Measurements from ENCODE around the gene METTL23. TPM values are rescaled to one million over a fixed set of nuclear protein-coding genes. Genes with fewer than 3 reads are reported as not detected.

METTL23 gene, protein sequence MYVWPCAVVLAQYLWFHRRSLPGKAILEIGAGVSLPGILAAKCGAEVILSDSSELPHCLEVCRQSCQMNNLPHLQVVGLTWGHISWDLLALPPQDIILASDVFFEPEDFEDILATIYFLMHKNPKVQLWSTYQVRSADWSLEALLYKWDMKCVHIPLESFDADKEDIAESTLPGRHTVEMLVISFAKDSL
- total RNA-seq (2021; ENCODE audit: unreplicated experiment) (57.8 TPM), Bru-seq, nascent RNA (percentile 92 among the genes with signal in this experiment), BruChase-seq, experiment 1, labeled RNA remaining after a 6-hour chase (percentile 75 among the genes with signal in this experiment), BruChase-seq, experiment 2, labeled RNA remaining after a 2-hour chase (percentile 88 among the genes with signal in this experiment)
- polyA plus RNA-seq (2012), result 50.4 and 68.6 TPM in 2 replicates
- long read RNA-seq, partial matches to known transcripts, result 3 of 32 reads
- long read RNA-seq, other reads (novel, unspliced or antisense), result 9 of 32 reads

DNA sequence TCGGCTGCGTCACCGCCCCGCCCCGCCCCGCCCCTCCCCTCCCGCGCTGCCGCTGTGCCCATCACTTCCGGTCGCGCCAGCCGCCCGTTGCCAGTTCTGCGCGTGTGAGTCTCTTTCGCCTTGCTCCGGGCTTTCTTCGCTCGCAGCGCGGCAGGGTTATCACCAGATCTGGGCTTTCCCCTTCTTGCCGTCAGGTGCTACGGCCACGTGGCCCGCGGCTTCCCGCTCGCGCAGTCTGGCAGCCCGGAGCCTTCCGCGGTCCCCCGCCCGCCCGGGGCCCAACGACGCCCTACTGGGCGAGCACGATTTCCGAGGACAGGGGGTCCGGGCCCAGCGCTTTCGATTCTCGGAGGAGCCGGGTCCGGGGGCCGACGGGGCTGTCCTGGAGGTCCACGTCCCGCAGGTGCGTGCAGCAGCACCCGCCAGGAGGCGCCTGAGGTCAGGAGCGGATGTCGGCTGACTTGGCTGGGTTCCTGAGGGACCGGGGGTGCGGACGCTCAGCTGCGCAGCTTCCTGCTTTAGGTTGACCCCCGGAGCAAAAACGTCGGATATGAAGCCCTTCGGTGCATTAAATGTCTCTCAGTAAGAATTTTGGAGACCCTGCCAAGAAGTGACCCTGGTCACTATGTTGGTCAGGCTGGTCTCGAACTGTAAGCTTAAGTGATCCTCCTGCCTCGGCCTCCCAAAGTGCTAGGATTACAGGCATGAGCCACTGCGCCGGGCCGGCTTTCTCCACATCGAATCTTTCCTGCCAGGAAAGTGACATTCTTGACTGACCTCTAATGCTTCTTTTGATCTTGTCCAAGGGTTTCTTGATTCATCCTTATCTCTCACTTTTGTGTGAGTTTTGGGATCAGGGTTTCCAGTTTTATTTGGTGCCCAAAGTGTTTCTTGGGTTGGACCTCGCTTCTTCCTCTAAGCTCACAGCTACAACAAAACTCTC is at the start of gene METTL23:
Gene METTL23 (plus strand): TSS at position 64 of the 943 bp plus-strand sequence. CDS start 2,872 bp downstream, outside the sequence.
- ChIA-PET CTCF (interaction anchor here (0.7 to 1.2 kb wide), 11 partner anchors 9 to 359 kb away, joined by 3 to 9 read pairs (median 3); partner anchors contain the start of genes MFSD11, MGAT5B and SRSF2), RAD21 (ENCODE audit: low non-redundant PET in 1 of 2, low total read pairs in 2 of 2, uncharacterized antibody in 2 of 2, unreplicated experiment in 2 of 2) (no interaction called here), POLR2A (interaction anchor here (0.6 to 2.9 kb wide), 3 partner anchors 10 to 102 kb away, joined by 4 to 27 read pairs (median 8); partner anchors contain the start of genes MFSD11 and SRSF2)
- H3K4me1 ChIP-seq (ENCODE audit: control insufficient read depth in 1 of 2, insufficient read depth in 2 of 2, low read length in 2 of 2), result peaks cover 13 to 21% of the 10 kb centered on the region in 2 experiments
- DNase-seq (ENCODE audit: low read depth, low spot score) (no peak), ATAC-seq (peak; percentile 64)
- no peaks in the 10 kb centered on the region for H3K9me2 ChIP-seq (ENCODE audit: insufficient read depth)
- H3K27ac ChIP-seq (ENCODE audit: low read depth, low read length), result peak within 1 kb of the TSS; percentile 99
- H2AFZ ChIP-seq (ENCODE audit: low read depth, low read length, poor library complexity, severe bottlenecking), result no peak within 1 kb of the TSS
- TSS peak; percentile 75 for BruUV-seq (replicated peaks)
- no peaks in the 10 kb centered on the region for H3K9me3 ChIP-seq (ENCODE audit: control insufficient read depth in 1 of 2, insufficient read depth in 1 of 2, low read depth in 1 of 2, low read length in 2 of 2)
- peak within 1 kb of the TSS; percentile 97 for H3K4me3 ChIP-seq (replicated peaks in 1 of 2; ENCODE audit: low read depth in 1 of 2, low read length in 2 of 2)
- H3K27me3 ChIP-seq (ENCODE audit: insufficient read depth, low read length), result no peaks in the 10 kb centered on the region
- peaks cover 92% of the 10 kb centered on the region for H3K79me2 ChIP-seq (ENCODE audit: insufficient read depth, low read length)
- peaks cover 7% of the 10 kb centered on the region; the same call in 1 of the 2 replicates for H4K20me1 ChIP-seq (ENCODE audit: insufficient read depth)
- peak within 1 kb of the TSS; percentile 99 for H3K9ac ChIP-seq (ENCODE audit: low read length)
- TF ChIP-seq, protein P1, sequence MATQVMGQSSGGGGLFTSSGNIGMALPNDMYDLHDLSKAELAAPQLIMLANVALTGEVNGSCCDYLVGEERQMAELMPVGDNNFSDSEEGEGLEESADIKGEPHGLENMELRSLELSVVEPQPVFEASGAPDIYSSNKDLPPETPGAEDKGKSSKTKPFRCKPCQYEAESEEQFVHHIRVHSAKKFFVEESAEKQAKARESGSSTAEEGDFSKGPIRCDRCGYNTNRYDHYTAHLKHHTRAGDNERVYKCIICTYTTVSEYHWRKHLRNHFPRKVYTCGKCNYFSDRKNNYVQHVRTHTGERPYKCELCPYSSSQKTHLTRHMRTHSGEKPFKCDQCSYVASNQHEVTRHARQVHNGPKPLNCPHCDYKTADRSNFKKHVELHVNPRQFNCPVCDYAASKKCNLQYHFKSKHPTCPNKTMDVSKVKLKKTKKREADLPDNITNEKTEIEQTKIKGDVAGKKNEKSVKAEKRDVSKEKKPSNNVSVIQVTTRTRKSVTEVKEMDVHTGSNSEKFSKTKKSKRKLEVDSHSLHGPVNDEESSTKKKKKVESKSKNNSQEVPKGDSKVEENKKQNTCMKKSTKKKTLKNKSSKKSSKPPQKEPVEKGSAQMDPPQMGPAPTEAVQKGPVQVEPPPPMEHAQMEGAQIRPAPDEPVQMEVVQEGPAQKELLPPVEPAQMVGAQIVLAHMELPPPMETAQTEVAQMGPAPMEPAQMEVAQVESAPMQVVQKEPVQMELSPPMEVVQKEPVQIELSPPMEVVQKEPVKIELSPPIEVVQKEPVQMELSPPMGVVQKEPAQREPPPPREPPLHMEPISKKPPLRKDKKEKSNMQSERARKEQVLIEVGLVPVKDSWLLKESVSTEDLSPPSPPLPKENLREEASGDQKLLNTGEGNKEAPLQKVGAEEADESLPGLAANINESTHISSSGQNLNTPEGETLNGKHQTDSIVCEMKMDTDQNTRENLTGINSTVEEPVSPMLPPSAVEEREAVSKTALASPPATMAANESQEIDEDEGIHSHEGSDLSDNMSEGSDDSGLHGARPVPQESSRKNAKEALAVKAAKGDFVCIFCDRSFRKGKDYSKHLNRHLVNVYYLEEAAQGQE (IDR thresholded peaks at IDR 0.05; ENCODE audit: low read depth), result no peak
- TF ChIP-seq RAD21 (IDR thresholded peaks at IDR 0.05; ENCODE audit: low read depth) (peak; percentile 80), POLR2AphosphoS5 (IDR thresholded peaks at IDR 0.05; ENCODE audit: low read depth, low read length) (peak; percentile 77), SIN3A (IDR thresholded peaks at IDR 0.05; ENCODE audit: low read depth) (peak; percentile 16; the same call in 1 of the 2 replicates), POLR2A (IDR thresholded peaks at IDR 0.05; ENCODE audit: borderline replicate concordance, extremely low read depth, insufficient read depth, insufficient read length) (peak; percentile 86), ZNF274 (IDR thresholded peaks at IDR 0.05; ENCODE audit: low read depth, low read length) (no peak), CEBPB (IDR thresholded peaks at IDR 0.05; ENCODE audit: low read depth) (no peak)
- TF ChIP-seq, protein P2, sequence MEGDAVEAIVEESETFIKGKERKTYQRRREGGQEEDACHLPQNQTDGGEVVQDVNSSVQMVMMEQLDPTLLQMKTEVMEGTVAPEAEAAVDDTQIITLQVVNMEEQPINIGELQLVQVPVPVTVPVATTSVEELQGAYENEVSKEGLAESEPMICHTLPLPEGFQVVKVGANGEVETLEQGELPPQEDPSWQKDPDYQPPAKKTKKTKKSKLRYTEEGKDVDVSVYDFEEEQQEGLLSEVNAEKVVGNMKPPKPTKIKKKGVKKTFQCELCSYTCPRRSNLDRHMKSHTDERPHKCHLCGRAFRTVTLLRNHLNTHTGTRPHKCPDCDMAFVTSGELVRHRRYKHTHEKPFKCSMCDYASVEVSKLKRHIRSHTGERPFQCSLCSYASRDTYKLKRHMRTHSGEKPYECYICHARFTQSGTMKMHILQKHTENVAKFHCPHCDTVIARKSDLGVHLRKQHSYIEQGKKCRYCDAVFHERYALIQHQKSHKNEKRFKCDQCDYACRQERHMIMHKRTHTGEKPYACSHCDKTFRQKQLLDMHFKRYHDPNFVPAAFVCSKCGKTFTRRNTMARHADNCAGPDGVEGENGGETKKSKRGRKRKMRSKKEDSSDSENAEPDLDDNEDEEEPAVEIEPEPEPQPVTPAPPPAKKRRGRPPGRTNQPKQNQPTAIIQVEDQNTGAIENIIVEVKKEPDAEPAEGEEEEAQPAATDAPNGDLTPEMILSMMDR (IDR thresholded peaks at IDR 0.05 in 2 of 3, conservative IDR thresholded peaks at IDR 0.05 in 1 of 3; ENCODE audit: borderline replicate concordance in 1 of 3, insufficient read depth in 1 of 3, low read depth in 2 of 3, low read length in 2 of 3), result peak; percentile 77 to 88 (median 87)
- TF ChIP-seq, protein P3, sequence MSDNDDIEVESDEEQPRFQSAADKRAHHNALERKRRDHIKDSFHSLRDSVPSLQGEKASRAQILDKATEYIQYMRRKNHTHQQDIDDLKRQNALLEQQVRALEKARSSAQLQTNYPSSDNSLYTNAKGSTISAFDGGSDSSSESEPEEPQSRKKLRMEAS (IDR thresholded peaks at IDR 0.05), result peak; percentile 83
- H3K4me2 ChIP-seq (ENCODE audit: low read length), result peak within 1 kb of the TSS; percentile 93
- H3K36me3 ChIP-seq (ENCODE audit: control insufficient read depth in 1 of 2, insufficient read depth in 2 of 2, low read length in 2 of 2), result peaks cover 26 to 42% of the 10 kb centered on the region in 2 experiments
- intact Hi-C loops (cut with micrococcal nuclease), result loop anchor here (1.0 to 2.0 kb wide), 3 partner anchors 8 to 340 kb away; no protein-coding TSS in a partner anchor

All from HCT116 (cell line).